Adipocyte (in vitro differentiated cells): Measurements from ENCODE around the gene PRSS50.
"Not testable (repeated sequence)": the region's sequence is repeated elsewhere in the genome, so short reads cannot be mapped to it uniquely, and the experiment has no call there.

Experiments used
- DNase-seq: peaks from one replicate; pipeline ENCODE4 v3.0.0-alpha.2; 2015; ENCODE audit warnings: low read depth
- H3K27me3 ChIP-seq: replicated peaks from 2 replicates; pipeline ENCODE4 v1.7.0; 2013; ENCODE audit warnings: mild to moderate bottlenecking, low read length, moderate library complexity; ENCODE audit not compliant: control insufficient read depth, insufficient read depth
- H3K36me3 ChIP-seq: 2 replicates; pipeline ENCODE4 v1.7.0; 2013; ENCODE audit warnings: low read length, mild to moderate bottlenecking, moderate library complexity; ENCODE audit not compliant: control insufficient read depth, insufficient read depth, severe bottlenecking
- H3K4me1 ChIP-seq: 2 replicates; pipeline ENCODE4 v1.7.0; 2013; ENCODE audit warnings: mild to moderate bottlenecking, low read length, moderate library complexity; ENCODE audit not compliant: control insufficient read depth, insufficient read depth
- H3K4me3 ChIP-seq: 2 replicates; pipeline ENCODE4 v1.7.0; 2013; ENCODE audit warnings: mild to moderate bottlenecking, low read length, moderate library complexity
- H3K9ac ChIP-seq: 2 replicates; pipeline ENCODE4 v1.7.0; 2013; ENCODE audit warnings: mild to moderate bottlenecking, low read length, moderate library complexity
- H3K9me3 ChIP-seq: 2 replicates; pipeline ENCODE4 v1.7.0; 2013; ENCODE audit warnings: mild to moderate bottlenecking, low read length, moderate library complexity; ENCODE audit not compliant: control insufficient read depth

Gene PRSS50

GRCh38 chr3:46705751-46706552, 11.7 kb downstream of the PRSS50 start:
- Histone ChIP-seq H3K4me3 (no peak overlapping the region), H3K9me3 (no peaks in the 10 kb centered on the region), H3K36me3 (no peaks in the 10 kb centered on the region), H3K4me1 (peaks cover 11% of the 10 kb centered on the region), H3K9ac (no peak overlapping the region), H3K27me3 (peaks cover 57% of the 10 kb centered on the region)
- peak; percentile 75 for DNase-seq

DNA sequence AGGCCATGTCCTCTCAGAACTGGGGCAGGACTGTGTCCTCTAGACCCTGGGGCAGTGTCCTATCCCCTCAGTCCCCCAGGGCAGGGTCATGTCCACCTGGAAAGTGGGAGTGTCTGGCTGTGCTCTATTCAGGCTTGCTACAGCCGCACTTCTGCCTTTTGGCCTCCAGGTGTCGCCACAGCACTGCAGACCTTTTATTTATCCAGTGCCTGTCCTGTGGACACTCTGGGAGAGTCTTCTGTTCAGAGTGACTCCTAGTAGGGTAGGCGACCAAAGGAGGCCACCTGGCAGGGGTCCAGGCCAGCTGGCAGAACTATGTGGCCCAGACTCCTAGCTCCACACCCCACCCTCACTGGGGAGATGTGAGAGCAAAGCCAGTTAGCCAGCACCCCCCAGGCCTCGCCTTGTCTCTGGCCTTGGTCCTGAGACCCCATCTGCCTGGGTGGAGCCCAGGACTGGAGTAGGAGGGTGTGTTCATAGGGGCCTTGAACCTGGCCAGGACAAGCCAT, 12.6 kb downstream of the PRSS50 start:
- Histone ChIP-seq H3K4me1 (peaks cover 13% of the 10 kb centered on the region), H3K9ac (no peak overlapping the region), H3K36me3 (no peaks in the 10 kb centered on the region), H3K4me3 (no peak overlapping the region), H3K9me3 (no peaks in the 10 kb centered on the region), H3K27me3 (peaks cover 51% of the 10 kb centered on the region)
- DNase-seq, result peak; percentile 83

DNA sequence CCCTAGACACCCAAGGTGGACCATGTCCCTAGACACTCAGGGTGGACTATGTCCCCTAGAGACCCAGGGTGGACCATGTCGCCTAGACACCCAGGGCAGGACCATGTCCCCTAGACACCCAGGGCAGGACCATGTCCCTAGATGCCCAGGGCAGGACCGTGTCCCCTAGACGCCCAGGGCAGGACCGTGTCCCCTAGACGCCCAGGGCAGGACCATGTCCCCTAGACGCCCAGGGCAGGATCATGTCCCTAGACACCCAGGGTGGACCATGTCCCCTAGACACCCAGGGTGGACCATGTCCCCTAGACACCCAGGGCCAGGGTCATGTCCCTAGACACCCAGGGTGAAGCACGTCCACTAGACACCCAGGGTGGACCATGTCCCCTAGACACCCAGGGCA, 13.3 kb downstream of the PRSS50 start:
- H3K36me3 ChIP-seq, H3K4me3 ChIP-seq, DNase-seq, H3K9ac ChIP-seq, H3K9me3 ChIP-seq: not testable (repeated sequence)
- H3K4me1 ChIP-seq, result peaks cover 20% of the 10 kb centered on the region
- H3K27me3 ChIP-seq, result peaks cover 44% of the 10 kb centered on the region

GRCh38 chr3:46703013-46703520, 14.6 kb downstream of the PRSS50 start:
- Histone ChIP-seq H3K4me1 (peaks cover 20% of the 10 kb centered on the region), H3K4me3 (no peak overlapping the region), H3K36me3 (no peaks in the 10 kb centered on the region), H3K9me3 (no peaks in the 10 kb centered on the region), H3K27me3 (peaks cover 34% of the 10 kb centered on the region), H3K9ac (no peak overlapping the region)
- no peak for DNase-seq

- H3K27me3 ChIP-seq, result peaks cover 30% of the 10 kb centered on the region
- no peaks in the 10 kb centered on the region for H3K9me3 ChIP-seq
- no peak for DNase-seq
- H3K36me3 ChIP-seq, result no peaks in the 10 kb centered on the region
- H3K9ac ChIP-seq, result no peak overlapping the region
- no peak overlapping the region for H3K4me3 ChIP-seq
- peaks cover 20% of the 10 kb centered on the region for H3K4me1 ChIP-seq
Measured at GRCh38 chr3:46702246-46703012, 15.2 kb downstream of the PRSS50 start.

DNA sequence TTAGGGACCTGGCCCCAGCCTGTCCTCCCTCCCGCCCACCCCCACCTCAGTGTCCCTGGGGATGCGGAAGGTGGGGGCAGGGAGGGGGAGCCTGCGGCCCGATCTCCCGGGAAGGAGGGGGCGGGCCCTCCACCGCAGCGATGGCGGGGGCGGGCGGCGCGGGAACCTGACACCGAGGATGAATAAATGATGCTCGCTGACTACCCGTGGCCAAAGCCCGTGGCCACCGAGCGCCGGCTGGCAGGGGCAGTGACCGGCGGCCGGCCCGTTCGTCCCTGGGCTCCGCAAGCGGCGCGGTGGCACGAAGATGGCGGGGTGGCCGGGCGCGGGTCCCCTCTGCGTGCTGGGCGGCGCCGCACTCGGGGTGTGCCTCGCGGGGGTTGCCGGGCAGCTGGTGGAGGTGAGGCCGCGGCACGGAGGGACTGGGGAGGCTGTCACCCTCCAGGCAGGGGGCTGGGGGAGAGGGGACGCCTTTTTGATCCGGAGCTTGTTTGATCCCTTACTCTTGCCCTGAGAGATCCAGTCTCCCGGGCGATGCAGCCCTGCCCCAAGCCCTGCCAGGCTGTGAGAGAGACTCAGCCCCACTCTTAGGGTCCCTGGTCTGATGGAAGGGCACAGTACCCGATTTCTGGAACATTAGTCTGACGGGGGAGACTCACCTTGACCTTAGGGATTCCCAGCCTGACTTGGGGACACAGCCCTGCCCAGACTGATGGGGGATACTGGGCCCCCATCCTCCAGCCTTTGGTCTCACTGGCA, 16.3 kb downstream of the PRSS50 start, which contains the start of gene TMIE:
TMIE (plus strand) TSS at position 212 of the 759 bp plus-strand sequence; CDS start at position 308, 96 bp downstream.
- no peaks in the 10 kb centered on the region for H3K36me3 ChIP-seq
- H3K9ac ChIP-seq, result no peak within 1 kb of the TSS
- no peaks in the 10 kb centered on the region for H3K9me3 ChIP-seq
- no peak within 1 kb of the TSS for H3K4me3 ChIP-seq
- peak; percentile 52 for DNase-seq
- H3K27me3 ChIP-seq, result peaks cover 25% of the 10 kb centered on the region
- H3K4me1 ChIP-seq, result peaks cover 18% of the 10 kb centered on the region

GRCh38 chr3:46700772-46701171, 16.9 kb downstream of the PRSS50 start:
- peaks cover 12% of the 10 kb centered on the region for H3K4me1 ChIP-seq
- no peaks in the 10 kb centered on the region for H3K9me3 ChIP-seq
- H3K9ac ChIP-seq, result no peak overlapping the region
- no peaks in the 10 kb centered on the region for H3K36me3 ChIP-seq
- peaks cover 25% of the 10 kb centered on the region for H3K27me3 ChIP-seq
- no peak for DNase-seq
- H3K4me3 ChIP-seq, result no peak overlapping the region

DNA sequence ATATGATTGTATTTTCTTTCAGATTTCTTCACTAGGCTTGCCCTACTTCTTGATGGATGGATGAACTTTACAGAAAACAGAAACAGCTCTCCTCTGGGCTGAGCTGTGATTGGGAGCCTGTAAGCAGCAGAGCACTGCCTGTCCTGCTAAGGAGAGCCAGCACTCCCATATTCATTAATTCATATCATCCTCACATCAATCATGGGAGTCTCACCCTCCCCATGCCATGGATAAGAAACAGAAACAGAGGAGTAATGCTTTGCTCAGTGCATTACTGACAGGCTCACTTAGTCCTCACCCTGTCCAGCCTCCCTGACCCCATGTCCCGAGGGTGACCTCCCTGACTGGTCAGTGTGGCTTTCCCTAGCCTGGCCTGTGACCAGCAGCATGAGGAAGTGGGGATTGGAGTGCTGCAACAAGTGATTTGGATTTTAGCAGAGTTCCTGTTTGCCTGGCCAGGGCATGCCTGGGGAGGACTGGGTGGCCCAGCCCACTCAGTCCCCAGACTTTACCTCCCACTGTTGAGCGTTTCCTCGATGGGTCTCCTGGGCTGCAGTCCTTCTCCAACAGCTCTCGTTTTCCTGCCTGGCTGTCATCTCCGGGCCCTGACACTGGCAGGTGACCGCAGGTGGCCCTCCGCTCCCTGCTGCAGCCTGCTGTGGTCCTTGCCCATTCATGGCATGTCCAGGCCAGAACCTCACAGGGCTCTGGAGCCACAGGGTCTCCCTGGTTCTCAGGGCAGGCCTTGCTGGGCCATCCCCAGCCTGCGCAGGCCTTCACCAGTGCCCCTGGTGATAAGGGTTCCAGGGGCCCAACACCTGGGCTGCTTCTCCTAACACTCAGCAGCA, 17.8 kb downstream of the PRSS50 start:
- Histone ChIP-seq H3K4me3 (no peak overlapping the region), H3K9me3 (no peaks in the 10 kb centered on the region), H3K9ac (no peak overlapping the region), H3K36me3 (no peaks in the 10 kb centered on the region), H3K27me3 (peaks cover 25% of the 10 kb centered on the region), H3K4me1 (peaks cover 9% of the 10 kb centered on the region)
- no peak for DNase-seq

DNA sequence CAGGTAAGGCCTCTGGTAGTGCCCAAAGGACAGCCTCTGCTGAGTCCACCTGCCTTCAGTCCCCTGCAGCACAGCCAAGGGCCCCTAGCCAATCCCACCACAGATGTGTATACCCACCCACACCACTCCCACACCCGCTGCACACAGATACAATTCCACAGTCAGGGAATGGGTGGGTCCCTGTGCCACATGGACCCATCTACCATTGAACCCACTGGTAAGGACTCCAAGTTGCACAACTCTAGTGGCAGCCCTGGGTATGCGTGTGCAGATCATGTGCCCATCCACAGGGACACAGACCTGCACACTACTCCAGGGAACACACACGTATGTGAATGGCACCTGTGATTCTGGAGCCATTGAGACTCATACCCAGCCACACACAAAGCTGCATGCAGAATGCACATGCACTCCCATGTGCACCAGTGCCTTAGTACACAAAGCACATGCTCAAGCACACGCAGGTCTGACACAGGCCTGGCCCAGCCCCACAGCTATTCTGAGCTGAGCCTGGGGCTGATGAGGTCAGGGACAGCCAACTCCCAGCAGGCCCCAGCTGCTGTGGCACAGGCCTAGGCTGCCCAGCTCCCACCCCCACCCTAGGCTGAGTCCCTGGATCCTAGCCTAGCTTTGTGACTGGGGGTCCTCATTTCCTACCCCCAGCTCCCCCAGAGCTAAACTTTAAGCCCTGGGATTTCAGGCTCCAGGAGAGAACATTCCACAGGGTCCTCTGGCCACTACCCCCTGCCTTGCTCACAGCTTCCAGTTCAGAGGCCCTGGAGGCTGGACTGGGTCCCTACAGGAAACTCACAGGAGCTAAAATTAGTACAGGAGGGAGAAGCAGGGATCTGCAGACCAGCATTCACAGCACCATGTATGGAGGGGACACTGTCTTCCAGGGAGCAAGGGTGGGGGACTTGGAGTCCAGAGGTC, 21.4 kb downstream of the PRSS50 start:
- Histone ChIP-seq H3K27me3 (peaks cover 8% of the 10 kb centered on the region), H3K4me1 (peaks cover 16% of the 10 kb centered on the region), H3K9me3 (no peaks in the 10 kb centered on the region), H3K9ac (no peak overlapping the region), H3K36me3 (no peaks in the 10 kb centered on the region), H3K4me3 (no peak overlapping the region)
- peak; percentile 22 for DNase-seq
